GM23248 (cell line): ENCODE data around the gene OR51A7. TPM values are rescaled to one million over a fixed set of nuclear protein-coding genes. Genes with fewer than 3 reads are reported as not detected.
"Not testable (repeated sequence)": the region's sequence is repeated elsewhere in the genome, so short reads cannot be mapped to it uniquely, and the experiment has no call there.

Experiments used
- DNase-seq: peaks from one replicate; pipeline ENCODE4 v3.0.0-alpha.2; 2015
- H2AFZ ChIP-seq: fragments of 200-600 bp; sonication (generic); 2 replicates; pipeline ENCODE4 v1.6.1; 2016; ENCODE audit warnings: antibody characterized with exemption
- H3F3A ChIP-seq: fragments of 200-600 bp; sonication (generic); 2 replicates; pipeline ENCODE4 v1.6.1; 2016; ENCODE audit warnings: mild to moderate bottlenecking, antibody characterized with exemption, mixed run types; ENCODE audit not compliant: insufficient read depth
- H3K27ac ChIP-seq: fragments of 200-600 bp; sonication (generic); 2 replicates; pipeline ENCODE4 v1.5.1; 2016; ENCODE audit warnings: mild to moderate bottlenecking
- H3K27me3 ChIP-seq: fragments of 200-600 bp; sonication (generic); replicated peaks from 2 replicates; pipeline ENCODE4 v1.6.1; 2016; ENCODE audit warnings: mild to moderate bottlenecking; ENCODE audit not compliant: insufficient read depth
- H3K36me3 ChIP-seq: fragments of 200-600 bp; sonication (generic); 2 replicates; pipeline ENCODE4 v1.6.1; 2016; ENCODE audit warnings: low read depth, mild to moderate bottlenecking
- H3K4me1 ChIP-seq: fragments of 200-600 bp; sonication (generic); 2 replicates; pipeline ENCODE4 v1.6.1; 2016; ENCODE audit warnings: mild to moderate bottlenecking; ENCODE audit not compliant: insufficient read depth
- H3K4me2 ChIP-seq: fragments of 200-600 bp; sonication (generic); one replicate; pipeline ENCODE4 v1.6.1; 2016; ENCODE audit warnings: mild to moderate bottlenecking; ENCODE audit not compliant: unreplicated experiment
- H3K4me3 ChIP-seq: fragments of 200-600 bp; sonication (generic); 2 replicates; pipeline ENCODE4 v1.5.1; 2016; ENCODE audit warnings: mild to moderate bottlenecking
- H3K79me2 ChIP-seq: fragments of 200-600 bp; sonication (generic); 2 replicates; pipeline ENCODE4 v1.6.1; 2016; ENCODE audit warnings: mild to moderate bottlenecking; ENCODE audit not compliant: insufficient read depth
- H3K9ac ChIP-seq: fragments of 200-600 bp; sonication (generic); 2 replicates; pipeline ENCODE4 v1.6.1; 2016; ENCODE audit warnings: mild to moderate bottlenecking
- H3K9me2 ChIP-seq: fragments of 200-600 bp; sonication (generic); 2 replicates; pipeline ENCODE4 v1.6.1; 2016; ENCODE audit warnings: mixed run types, mild to moderate bottlenecking, moderate library complexity; ENCODE audit not compliant: insufficient read depth
- H3K9me3 ChIP-seq: fragments of 200-600 bp; sonication (generic); one replicate; pipeline ENCODE4 v1.6.1; 2017; ENCODE audit warnings: low read depth
- H4K20me1 ChIP-seq: fragments of 200-600 bp; sonication (generic); 2 replicates; pipeline ENCODE4 v1.6.0; 2016; ENCODE audit not compliant: insufficient read depth
- EZH2 ChIP-seq: fragments of 200-600 bp; sonication (generic); IDR thresholded peaks from 2 replicates; pipeline ENCODE4 v1.6.1; 2018; ENCODE audit warnings: antibody characterized with exemption, mild to moderate bottlenecking; ENCODE audit not compliant: insufficient read depth, poor library complexity, severe bottlenecking
- EZH2phosphoT487 ChIP-seq: fragments of 200-600 bp; sonication (generic); IDR thresholded peaks from 2 replicates; pipeline ENCODE4 v1.6.1; 2018; ENCODE audit warnings: antibody characterized with exemption, moderate library complexity, mild to moderate bottlenecking, low read depth; ENCODE audit not compliant: insufficient read depth
- whole genome bisulfite sequencing, 2 experiments: methylation state at CpG; one replicate each; pipeline ENCODE4 v1.1.6; 2015 to 2017; ENCODE audit warnings: low lambda C conversion rate in 2 of 2, low coverage in 1 of 2; ENCODE audit errors: missing lambda C conversion rate in 2 of 2; 5-methylcytosine and 5-hydroxymethylcytosine counted together
- in situ Hi-C: fragments of 300-500 bp; cut with MboI; formaldehyde crosslinking; loops from 2 replicates; pipeline ENCODE4 v1.15.0; 2020
- polyA plus RNA-seq: library from polyadenylated mRNA; unstranded; fragments of >200 nt; fragmentation: Nextera tagmentation; extraction: Ambion mirVana; gene quantifications from 2 replicates; pipeline ENCODE4 v1.2.1, GENCODE V29; 2016
- total RNA-seq: library from RNA; depleted of rRNA; stranded (reverse); fragments of >200 nt; shearing (Covaris generic); gene quantifications from 2 replicates; pipeline ENCODE4 v1.2.3, GENCODE V29; 2014; rRNA removed

OR51A7 gene
- total and polyA plus RNA-seq, 2 experiments from 2014 or later = not detected

GRCh38 chr11:4932751-4933150 lies 29.2 kb downstream of the OR51A7 start:
- H3K9ac ChIP-seq = no peak overlapping the region
- no peaks in the 10 kb centered on the region for H3K36me3 ChIP-seq
- DNase-seq = no peak
- no peaks in the 10 kb centered on the region for H3F3A ChIP-seq
- no peaks in the 10 kb centered on the region for H3K27me3 ChIP-seq
- 30 to 32% methylated on average over 4 of the region's 4 CpGs for WGBS, 2 experiments
- in situ Hi-C loops = no loop called here
- no peak overlapping the region for H3K4me3 ChIP-seq
- no peak overlapping the region for H2AFZ ChIP-seq
- H3K9me3 ChIP-seq = peaks cover 3% of the 10 kb centered on the region
- H3K4me2 ChIP-seq = no peak overlapping the region
- H4K20me1 ChIP-seq = no peaks in the 10 kb centered on the region
- no peaks in the 10 kb centered on the region for H3K79me2 ChIP-seq
- TF ChIP-seq EZH2phosphoT487 (no peak), EZH2 (no peak)
- H3K9me2 ChIP-seq = no peaks in the 10 kb centered on the region
- H3K4me1 ChIP-seq = no peaks in the 10 kb centered on the region
- no peak overlapping the region for H3K27ac ChIP-seq

GRCh38 chr11:4936745-4937144 lies 33.2 kb downstream of the OR51A7 start:
- H2AFZ ChIP-seq = no peak overlapping the region
- in situ Hi-C loops = no loop called here
- no peak for DNase-seq
- no peak overlapping the region for H3K9ac ChIP-seq
- no peaks in the 10 kb centered on the region for H3K9me2 ChIP-seq
- no peaks in the 10 kb centered on the region for H3K36me3 ChIP-seq
- H3F3A ChIP-seq = no peaks in the 10 kb centered on the region
- no peaks in the 10 kb centered on the region for H3K4me1 ChIP-seq
- no peak overlapping the region for H3K4me3 ChIP-seq
- H3K4me2 ChIP-seq = no peak overlapping the region
- no peaks in the 10 kb centered on the region for H3K79me2 ChIP-seq
- TF ChIP-seq EZH2 (no peak), EZH2phosphoT487 (no peak)
- no peaks in the 10 kb centered on the region for H4K20me1 ChIP-seq
- WGBS, 2 experiments = 29 to 31% methylated on average over 3 of the region's 3 CpGs
- peaks cover 3% of the 10 kb centered on the region for H3K9me3 ChIP-seq
- H3K27me3 ChIP-seq = no peaks in the 10 kb centered on the region
- no peak overlapping the region for H3K27ac ChIP-seq

GRCh38 chr11:4947505-4947904 lies 43.9 kb downstream of the OR51A7 start, which contains the start of gene OR51A4:
Gene OR51A4, minus strand, starts transcription at chr11:4947605. Its CDS starts 505 bp downstream, at chr11:4947100.
- no peaks in the 10 kb centered on the region for H3K4me1 ChIP-seq
- no peaks in the 10 kb centered on the region for H3K79me2 ChIP-seq
- H3F3A ChIP-seq = no peaks in the 10 kb centered on the region
- no peak for DNase-seq
- no peaks in the 10 kb centered on the region for H3K36me3 ChIP-seq
- H3K9me2 ChIP-seq = no peaks in the 10 kb centered on the region
- H3K4me2 ChIP-seq = no peak within 1 kb of the TSS
- H3K27ac ChIP-seq = no peak within 1 kb of the TSS
- TF ChIP-seq EZH2 = no peak
- TF ChIP-seq EZH2phosphoT487 = no peak
- no peak within 1 kb of the TSS for H3K9ac ChIP-seq
- H3K9me3 ChIP-seq = no peaks in the 10 kb centered on the region
- in situ Hi-C loops = no loop called here
- H3K4me3 ChIP-seq = no peak within 1 kb of the TSS
- H2AFZ ChIP-seq = no peak within 1 kb of the TSS
- H3K27me3 ChIP-seq = no peaks in the 10 kb centered on the region
- H4K20me1 ChIP-seq = no peaks in the 10 kb centered on the region

GRCh38 chr11:4955613-4956012 lies 52.0 kb downstream of the OR51A7 start, which contains the start of gene OR51A2:
Gene OR51A2, minus strand, starts transcription at chr11:4955713. Its CDS starts 0 bp downstream, at chr11:4955713.
- in situ Hi-C loops, H2AFZ ChIP-seq, H3K27ac ChIP-seq, H3K4me2 ChIP-seq, H3K4me3 ChIP-seq, DNase-seq, H3K36me3 ChIP-seq, H3K9me3 ChIP-seq, H3K9me2 ChIP-seq, H3F3A ChIP-seq, H3K27me3 ChIP-seq, H4K20me1 ChIP-seq, H3K79me2 ChIP-seq, H3K4me1 ChIP-seq, H3K9ac ChIP-seq: not testable (repeated sequence)
- WGBS, 2 experiments = 0 to 3% methylated on average over 2 of the region's 2 CpGs

- Histone ChIP-seq H3K4me1 (no peaks in the 10 kb centered on the region), H3K4me2 (no peak overlapping the region), H3K9me2 (no peaks in the 10 kb centered on the region), H3K79me2 (no peaks in the 10 kb centered on the region), H3K9ac (no peak overlapping the region), H2AFZ (no peak overlapping the region), H3K36me3 (no peaks in the 10 kb centered on the region), H3F3A (no peaks in the 10 kb centered on the region), H3K9me3 (no peaks in the 10 kb centered on the region), H4K20me1 (no peaks in the 10 kb centered on the region), H3K27ac (no peak overlapping the region), H3K4me3 (no peak overlapping the region), H3K27me3 (no peaks in the 10 kb centered on the region)
- in situ Hi-C loops = no loop called here
- WGBS, 2 experiments = 22 to 27% methylated on average over 4 of the region's 4 CpGs
- TF ChIP-seq EZH2phosphoT487 (no peak), EZH2 (no peak)
- no peak for DNase-seq
These were observed 53.8 kb downstream of the OR51A7 start for GRCh38 chr11:4957396-4957795.

Other genes with a start within 250 kb of the OR51A7 start
- gene OR51E2, start 205.9 kb upstream of the OR51A7 start, total RNA-seq = not detected in 2 replicates
- gene OR51E2, start 205.9 kb upstream of the OR51A7 start, polyA plus RNA-seq = not detected in 2 replicates
- gene MMP26, start 199.0 kb upstream of the OR51A7 start, total RNA-seq = not detected in 2 replicates
- gene MMP26, start 199.0 kb upstream of the OR51A7 start, polyA plus RNA-seq = not detected in 2 replicates
- gene OR51F1, start 133.8 kb upstream of the OR51A7 start, total RNA-seq = not detected in 2 replicates
- gene OR51F1, start 133.8 kb upstream of the OR51A7 start, polyA plus RNA-seq = not detected in 2 replicates
- gene OR52R1, start 99.4 kb upstream of the OR51A7 start, total RNA-seq = not detected in 2 replicates
- gene OR52R1, start 99.4 kb upstream of the OR51A7 start, polyA plus RNA-seq = not detected in 2 replicates
- not detected in 2 replicates for gene OR51F2, start 82.5 kb upstream of the OR51A7 start, total RNA-seq
- not detected in 2 replicates for gene OR51F2, start 82.5 kb upstream of the OR51A7 start, polyA plus RNA-seq
- gene OR51S1, start 54.6 kb upstream of the OR51A7 start, total RNA-seq = not detected in 2 replicates
- not detected in 2 replicates for gene OR51S1, start 54.6 kb upstream of the OR51A7 start, polyA plus RNA-seq
- gene OR51T1, start 21.9 kb upstream of the OR51A7 start, total RNA-seq = not detected in 2 replicates
- gene OR51T1, start 21.9 kb upstream of the OR51A7 start, polyA plus RNA-seq = not detected in 2 replicates
- gene OR51G2, start 15.6 kb downstream of the OR51A7 start, total RNA-seq = not detected in 2 replicates
- gene OR51G2, start 15.6 kb downstream of the OR51A7 start, polyA plus RNA-seq = not detected in 2 replicates
- not detected in 2 replicates for gene OR51G1, start 20.6 kb downstream of the OR51A7 start, total RNA-seq
- not detected in 2 replicates for gene OR51G1, start 20.6 kb downstream of the OR51A7 start, polyA plus RNA-seq
- gene OR51A4, start 43.8 kb downstream of the OR51A7 start, total RNA-seq = not detected in 2 replicates
- gene OR51A4, start 43.8 kb downstream of the OR51A7 start, polyA plus RNA-seq = not detected in 2 replicates
- not detected in 2 replicates for gene OR51A2, start 51.9 kb downstream of the OR51A7 start, total RNA-seq
- not detected in 2 replicates for gene OR51A2, start 51.9 kb downstream of the OR51A7 start, polyA plus RNA-seq
- gene OR51L1, start 91.1 kb downstream of the OR51A7 start, total RNA-seq = not detected in 2 replicates
- gene OR51L1, start 91.1 kb downstream of the OR51A7 start, polyA plus RNA-seq = not detected in 2 replicates
- not detected in 2 replicates for gene OR52J3, start 142.7 kb downstream of the OR51A7 start, total RNA-seq
- gene OR52J3, start 142.7 kb downstream of the OR51A7 start, polyA plus RNA-seq = not detected in 2 replicates
- not detected in 2 replicates for gene OR52E2, start 155.8 kb downstream of the OR51A7 start, total RNA-seq
- not detected in 2 replicates for gene OR52E2, start 155.8 kb downstream of the OR51A7 start, polyA plus RNA-seq
- not detected in 2 replicates for gene OR52E1, start 165.8 kb downstream of the OR51A7 start, total RNA-seq
- gene OR52E1, start 165.8 kb downstream of the OR51A7 start, polyA plus RNA-seq = not detected in 2 replicates
- gene OR52A5, start 234.6 kb downstream of the OR51A7 start, total RNA-seq = not detected in 2 replicates
- not detected in 2 replicates for gene OR52A5, start 234.6 kb downstream of the OR51A7 start, polyA plus RNA-seq